ENCODE results near the gene LRMDA. TPM values are rescaled to one million over a fixed set of nuclear protein-coding genes. Genes with fewer than 3 reads are reported as not detected.

The LRMDA gene
- total and polyA plus RNA-seq, 2 of the 13 experiments (the other 11 are each of a cell fraction or from before 2014, with no cell fraction given): 13.4 to 22.0 TPM

DNA sequence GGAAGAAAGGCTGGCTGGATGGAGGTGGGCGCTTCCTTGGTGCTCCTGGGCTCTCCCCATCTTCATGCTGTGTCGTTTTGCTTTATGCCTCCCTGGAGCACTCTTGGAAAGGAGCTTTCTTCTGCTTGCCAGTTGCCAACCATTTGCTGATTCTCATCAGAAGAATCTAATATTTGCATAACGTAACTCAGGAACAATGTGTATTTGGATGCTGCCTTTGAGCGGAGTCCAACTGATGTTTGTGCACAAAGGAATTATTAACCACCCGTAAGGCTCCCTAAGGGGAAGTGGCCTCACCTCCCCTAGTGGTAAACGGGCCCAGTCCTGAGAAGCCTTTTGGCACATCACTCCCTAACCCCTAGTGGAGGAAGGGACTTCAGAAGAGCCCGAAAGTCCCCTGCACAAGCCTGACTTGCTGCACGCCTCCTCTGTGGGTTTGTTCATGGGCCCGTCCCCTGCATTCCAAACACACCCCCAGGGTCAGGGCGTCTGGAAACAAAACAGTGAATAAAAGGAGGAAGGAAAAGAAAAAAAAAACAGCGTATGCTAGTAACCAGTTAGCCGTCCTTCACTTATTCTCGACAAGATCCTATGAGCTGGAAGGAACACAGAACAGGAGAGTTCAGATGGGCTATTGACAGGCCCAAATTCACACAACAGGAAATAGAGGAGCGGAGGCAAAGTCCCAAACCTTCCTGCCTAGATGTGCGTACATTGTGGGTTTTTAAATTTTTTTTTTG lies 602.2 kb downstream of the LRMDA start (continued):
- TF ChIP-seq FOXO1 (CRISPR knock-in tag; IDR thresholded peaks at IDR 0.05) (peak; percentile 91), ZNF670 (CRISPR knock-in tag; IDR thresholded peaks at IDR 0.05; ENCODE audit: borderline replicate concordance) (peak; percentile 79; the same call in 1 of the 2 replicates), YEATS2 (CRISPR knock-in tag; IDR thresholded peaks at IDR 0.05; ENCODE audit: borderline replicate concordance) (no peak; the same call in 1 of the 2 replicates), ZBTB21 (CRISPR knock-in tag; IDR thresholded peaks at IDR 0.05) (no peak; the same call in 1 of the 2 replicates), SIX4 (CRISPR knock-in tag; IDR thresholded peaks at IDR 0.05) (peak; percentile 76; the same call in 1 of the 2 replicates), RFX1 (IDR thresholded peaks at IDR 0.05) (no peak), POLR2AphosphoS5 (IDR thresholded peaks at IDR 0.05; ENCODE audit: low read depth, low read length) (peak; percentile 91), MIXL1 (CRISPR knock-in tag; IDR thresholded peaks at IDR 0.05) (peak; percentile 62; the same call in 1 of the 2 replicates)
- TF ChIP-seq, protein P1, sequence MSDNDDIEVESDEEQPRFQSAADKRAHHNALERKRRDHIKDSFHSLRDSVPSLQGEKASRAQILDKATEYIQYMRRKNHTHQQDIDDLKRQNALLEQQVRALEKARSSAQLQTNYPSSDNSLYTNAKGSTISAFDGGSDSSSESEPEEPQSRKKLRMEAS (IDR thresholded peaks at IDR 0.05): peak; percentile 59
- TF ChIP-seq, protein P2, sequence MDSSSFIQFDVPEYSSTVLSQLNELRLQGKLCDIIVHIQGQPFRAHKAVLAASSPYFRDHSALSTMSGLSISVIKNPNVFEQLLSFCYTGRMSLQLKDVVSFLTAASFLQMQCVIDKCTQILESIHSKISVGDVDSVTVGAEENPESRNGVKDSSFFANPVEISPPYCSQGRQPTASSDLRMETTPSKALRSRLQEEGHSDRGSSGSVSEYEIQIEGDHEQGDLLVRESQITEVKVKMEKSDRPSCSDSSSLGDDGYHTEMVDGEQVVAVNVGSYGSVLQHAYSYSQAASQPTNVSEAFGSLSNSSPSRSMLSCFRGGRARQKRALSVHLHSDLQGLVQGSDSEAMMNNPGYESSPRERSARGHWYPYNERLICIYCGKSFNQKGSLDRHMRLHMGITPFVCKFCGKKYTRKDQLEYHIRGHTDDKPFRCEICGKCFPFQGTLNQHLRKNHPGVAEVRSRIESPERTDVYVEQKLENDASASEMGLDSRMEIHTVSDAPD (CRISPR knock-in tag; IDR thresholded peaks at IDR 0.05): peak; percentile 53; the same call in 1 of the 2 replicates
- TF ChIP-seq, protein P3, sequence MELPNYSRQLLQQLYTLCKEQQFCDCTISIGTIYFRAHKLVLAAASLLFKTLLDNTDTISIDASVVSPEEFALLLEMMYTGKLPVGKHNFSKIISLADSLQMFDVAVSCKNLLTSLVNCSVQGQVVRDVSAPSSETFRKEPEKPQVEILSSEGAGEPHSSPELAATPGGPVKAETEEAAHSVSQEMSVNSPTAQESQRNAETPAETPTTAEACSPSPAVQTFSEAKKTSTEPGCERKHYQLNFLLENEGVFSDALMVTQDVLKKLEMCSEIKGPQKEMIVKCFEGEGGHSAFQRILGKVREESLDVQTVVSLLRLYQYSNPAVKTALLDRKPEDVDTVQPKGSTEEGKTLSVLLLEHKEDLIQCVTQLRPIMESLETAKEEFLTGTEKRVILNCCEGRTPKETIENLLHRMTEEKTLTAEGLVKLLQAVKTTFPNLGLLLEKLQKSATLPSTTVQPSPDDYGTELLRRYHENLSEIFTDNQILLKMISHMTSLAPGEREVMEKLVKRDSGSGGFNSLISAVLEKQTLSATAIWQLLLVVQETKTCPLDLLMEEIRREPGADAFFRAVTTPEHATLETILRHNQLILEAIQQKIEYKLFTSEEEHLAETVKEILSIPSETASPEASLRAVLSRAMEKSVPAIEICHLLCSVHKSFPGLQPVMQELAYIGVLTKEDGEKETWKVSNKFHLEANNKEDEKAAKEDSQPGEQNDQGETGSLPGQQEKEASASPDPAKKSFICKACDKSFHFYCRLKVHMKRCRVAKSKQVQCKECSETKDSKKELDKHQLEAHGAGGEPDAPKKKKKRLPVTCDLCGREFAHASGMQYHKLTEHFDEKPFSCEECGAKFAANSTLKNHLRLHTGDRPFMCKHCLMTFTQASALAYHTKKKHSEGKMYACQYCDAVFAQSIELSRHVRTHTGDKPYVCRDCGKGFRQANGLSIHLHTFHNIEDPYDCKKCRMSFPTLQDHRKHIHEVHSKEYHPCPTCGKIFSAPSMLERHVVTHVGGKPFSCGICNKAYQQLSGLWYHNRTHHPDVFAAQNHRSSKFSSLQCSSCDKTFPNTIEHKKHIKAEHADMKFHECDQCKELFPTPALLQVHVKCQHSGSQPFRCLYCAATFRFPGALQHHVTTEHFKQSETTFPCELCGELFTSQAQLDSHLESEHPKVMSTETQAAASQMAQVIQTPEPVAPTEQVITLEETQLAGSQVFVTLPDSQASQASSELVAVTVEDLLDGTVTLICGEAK (IDR thresholded peaks at IDR 0.05): peak; percentile 6; the same call in 1 of the 2 replicates
- TF ChIP-seq, protein P3 (CRISPR knock-in tag; IDR thresholded peaks at IDR 0.05): peak; percentile 95
- TF ChIP-seq, protein P4, sequence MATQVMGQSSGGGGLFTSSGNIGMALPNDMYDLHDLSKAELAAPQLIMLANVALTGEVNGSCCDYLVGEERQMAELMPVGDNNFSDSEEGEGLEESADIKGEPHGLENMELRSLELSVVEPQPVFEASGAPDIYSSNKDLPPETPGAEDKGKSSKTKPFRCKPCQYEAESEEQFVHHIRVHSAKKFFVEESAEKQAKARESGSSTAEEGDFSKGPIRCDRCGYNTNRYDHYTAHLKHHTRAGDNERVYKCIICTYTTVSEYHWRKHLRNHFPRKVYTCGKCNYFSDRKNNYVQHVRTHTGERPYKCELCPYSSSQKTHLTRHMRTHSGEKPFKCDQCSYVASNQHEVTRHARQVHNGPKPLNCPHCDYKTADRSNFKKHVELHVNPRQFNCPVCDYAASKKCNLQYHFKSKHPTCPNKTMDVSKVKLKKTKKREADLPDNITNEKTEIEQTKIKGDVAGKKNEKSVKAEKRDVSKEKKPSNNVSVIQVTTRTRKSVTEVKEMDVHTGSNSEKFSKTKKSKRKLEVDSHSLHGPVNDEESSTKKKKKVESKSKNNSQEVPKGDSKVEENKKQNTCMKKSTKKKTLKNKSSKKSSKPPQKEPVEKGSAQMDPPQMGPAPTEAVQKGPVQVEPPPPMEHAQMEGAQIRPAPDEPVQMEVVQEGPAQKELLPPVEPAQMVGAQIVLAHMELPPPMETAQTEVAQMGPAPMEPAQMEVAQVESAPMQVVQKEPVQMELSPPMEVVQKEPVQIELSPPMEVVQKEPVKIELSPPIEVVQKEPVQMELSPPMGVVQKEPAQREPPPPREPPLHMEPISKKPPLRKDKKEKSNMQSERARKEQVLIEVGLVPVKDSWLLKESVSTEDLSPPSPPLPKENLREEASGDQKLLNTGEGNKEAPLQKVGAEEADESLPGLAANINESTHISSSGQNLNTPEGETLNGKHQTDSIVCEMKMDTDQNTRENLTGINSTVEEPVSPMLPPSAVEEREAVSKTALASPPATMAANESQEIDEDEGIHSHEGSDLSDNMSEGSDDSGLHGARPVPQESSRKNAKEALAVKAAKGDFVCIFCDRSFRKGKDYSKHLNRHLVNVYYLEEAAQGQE (IDR thresholded peaks at IDR 0.05; ENCODE audit: borderline replicate concordance in 1 of 2, low read depth in 1 of 2, low read length in 2 of 2): peak in 1 of 2 experiments; percentile 65; a peak in 1 of 4 replicates

All from HepG2 (cell line).